Neural cell (in vitro differentiated cells): ENCODE measurements around the gene HAGHL. TPM values are rescaled to one million over a fixed set of nuclear protein-coding genes. Genes with fewer than 3 reads are reported as not detected.
"Not testable (repeated sequence)": the region's sequence is repeated elsewhere in the genome, so short reads cannot be mapped to it uniquely, and the experiment has no call there.

ENCODE experiments used
- H2AFZ ChIP-seq: fragments of 200-600, 300-800 bp; sonication (generic), shearing (Covaris generic); 2 replicates; pipeline ENCODE4 v1.6.0; 2014; ENCODE audit warnings: low read depth, mild to moderate bottlenecking, antibody characterized with exemption, low read length, moderate library complexity
- H3F3A ChIP-seq: fragments of 200-600 bp; shearing (Covaris generic); 2 replicates; pipeline ENCODE4 v1.6.1; 2016; ENCODE audit warnings: mild to moderate bottlenecking, moderate library complexity, mixed read lengths, antibody characterized with exemption, low read length; ENCODE audit not compliant: insufficient read depth, poor library complexity, severe bottlenecking
- H3K27ac ChIP-seq: fragments of 200-600, 300-800 bp; sonication (generic), shearing (Covaris generic); 2 replicates; pipeline ENCODE4 v1.5.1; 2014; ENCODE audit warnings: mild to moderate bottlenecking, low read length, moderate library complexity
- H3K27me3 ChIP-seq: fragments of 300-800, 200-600 bp; sonication (generic), shearing (Covaris generic); 2 replicates; pipeline ENCODE4 v1.6.0; 2014; ENCODE audit warnings: mild to moderate bottlenecking, low read depth, low read length, moderate library complexity; ENCODE audit not compliant: insufficient read depth
- H3K36me3 ChIP-seq: fragments of 300-800, 200-600 bp; sonication (generic), shearing (Covaris generic); 2 replicates; pipeline ENCODE4 v1.5.1; 2014; ENCODE audit warnings: mild to moderate bottlenecking, antibody characterized with exemption, low read length, moderate library complexity; ENCODE audit not compliant: insufficient read depth
- H3K4me2 ChIP-seq: fragments of 300-800, 200-600 bp; sonication (generic), shearing (Covaris generic); 2 replicates; pipeline ENCODE4 v1.6.0; 2014; ENCODE audit warnings: mild to moderate bottlenecking, low read length
- H3K4me3 ChIP-seq: fragments of 300-800, 200-600 bp; sonication (generic), shearing (Covaris generic); 2 replicates; pipeline ENCODE4 v1.5.1; 2014; ENCODE audit warnings: mild to moderate bottlenecking, low read length, moderate library complexity
- H3K79me2 ChIP-seq: fragments of 200-600 bp; shearing (Covaris generic); replicated peaks from 2 replicates; pipeline ENCODE4 v1.6.0; 2014; ENCODE audit warnings: mild to moderate bottlenecking, low read length, moderate library complexity; ENCODE audit not compliant: insufficient read depth
- H3K9ac ChIP-seq: fragments of 300-800, 200-600 bp; sonication (generic), shearing (Covaris generic); 2 replicates; pipeline ENCODE4 v1.6.1; 2016; ENCODE audit warnings: mild to moderate bottlenecking, low read length, mixed read lengths
- H3K9me2 ChIP-seq: fragments of 200-600 bp; shearing (Covaris generic); 2 replicates; pipeline ENCODE4 v1.6.1; 2016; ENCODE audit warnings: mild to moderate bottlenecking, low read length, mixed read lengths; ENCODE audit not compliant: insufficient read depth
- H3K9me3 ChIP-seq: fragments of 200-600, 300-800 bp; sonication (generic), shearing (Covaris generic); 2 replicates; pipeline ENCODE4 v1.6.1; 2016; ENCODE audit warnings: mild to moderate bottlenecking, mixed run types, low read length, moderate library complexity, mixed read lengths
- H4K20me1 ChIP-seq: fragments of 200-600 bp; shearing (Covaris generic); 2 replicates; pipeline ENCODE4 v1.6.1; 2016; ENCODE audit warnings: mild to moderate bottlenecking, mixed run types; ENCODE audit not compliant: insufficient read depth
- CTCF ChIP-seq: fragments of 450-650 bp; IDR thresholded peaks from 2 replicates; pipeline ENCODE4 v1.5.1; 2014; ENCODE audit warnings: antibody characterized with exemption, mild to moderate bottlenecking, moderate library complexity; ENCODE audit not compliant: poor library complexity, severe bottlenecking
- EP300 ChIP-seq: fragments of 450-650 bp; conservative IDR thresholded peaks from 2 replicates; pipeline ENCODE4 v1.6.1; 2014; ENCODE audit warnings: antibody characterized with exemption, mild to moderate bottlenecking, moderate library complexity; ENCODE audit not compliant: poor library complexity, severe bottlenecking
- EZH2 ChIP-seq: fragments of 200-600, 300-800 bp; shearing (Covaris generic), sonication (generic); IDR thresholded peaks from 2 replicates; pipeline ENCODE4 v1.6.1; 2014; ENCODE audit warnings: antibody characterized with exemption, low read length, borderline replicate concordance, mild to moderate bottlenecking; ENCODE audit not compliant: insufficient read depth, poor library complexity, severe bottlenecking
- MXI1 ChIP-seq: fragments of 450-650 bp; conservative IDR thresholded peaks from 2 replicates; pipeline ENCODE4 v1.6.1; 2014; ENCODE audit warnings: antibody characterized with exemption, mild to moderate bottlenecking; ENCODE audit not compliant: poor library complexity, severe bottlenecking
- POLR2AphosphoS5 ChIP-seq: IDR thresholded peaks from 2 replicates; pipeline ENCODE4 v1.6.1; 2012
- RAD21 ChIP-seq: fragments of 450-650 bp; conservative IDR thresholded peaks from 2 replicates; pipeline ENCODE4 v1.6.1; 2014; ENCODE audit warnings: antibody characterized with exemption, mild to moderate bottlenecking, moderate library complexity
- REST ChIP-seq: IDR thresholded peaks from 2 replicates; pipeline ENCODE4 v1.6.1; 2012; ENCODE audit warnings: borderline replicate concordance
- SMC3 ChIP-seq: fragments of 450-650 bp; conservative IDR thresholded peaks from 2 replicates; pipeline ENCODE4 v1.6.1; 2014; ENCODE audit warnings: antibody characterized with exemption, mild to moderate bottlenecking, moderate library complexity; ENCODE audit not compliant: poor library complexity
- TAF1 ChIP-seq: IDR thresholded peaks from 2 replicates; pipeline ENCODE4 v1.6.1; 2012; ENCODE audit warnings: low read depth
- polyA plus RNA-seq: library from polyadenylated mRNA; depleted of rRNA; stranded (reverse); fragments of >200 nt; gene quantifications from 2 replicates; pipeline ENCODE4 v1.2.3, GENCODE V29; 2014

Gene HAGHL
- polyA plus RNA-seq, 1 donor from 2014 or later = 28.3 TPM

- Histone ChIP-seq H4K20me1 (no peaks in the 10 kb centered on the region), H3K9me2 (no peaks in the 10 kb centered on the region), H2AFZ (no peak overlapping the region), H3K9me3 (no peaks in the 10 kb centered on the region), H3K4me3 (peak overlapping the region; percentile 91), H3K36me3 (no peaks in the 10 kb centered on the region), H3K4me2 (peak overlapping the region; percentile 98), H3K9ac (peak overlapping the region; percentile 85), H3K79me2 (peaks cover 6% of the 10 kb centered on the region), H3K27ac (peak overlapping the region; percentile 55), H3F3A (no peaks in the 10 kb centered on the region), H3K27me3 (peaks cover 2% of the 10 kb centered on the region)
- TF ChIP-seq REST = no peak
- TF ChIP-seq EP300 = no peak
- TF ChIP-seq CTCF = no peak
- no peak for TF ChIP-seq EZH2
- TF ChIP-seq SMC3 = no peak
- TF ChIP-seq TAF1 = no peak
- TF ChIP-seq RAD21 = no peak
- no peak for TF ChIP-seq MXI1
- TF ChIP-seq POLR2AphosphoS5 = no peak
Observed at GRCh38 chr16:689175-689897, 37.6 kb upstream of the HAGHL start.

- H3K27me3 ChIP-seq = peaks cover 19% of the 10 kb centered on the region
- not testable (repeated sequence) for H2AFZ ChIP-seq, H3K79me2 ChIP-seq, H3K9ac ChIP-seq, H3F3A ChIP-seq, H4K20me1 ChIP-seq, H3K9me2 ChIP-seq, H3K9me3 ChIP-seq, H3K36me3 ChIP-seq, H3K4me2 ChIP-seq, H3K27ac ChIP-seq, H3K4me3 ChIP-seq
Observed at GRCh38 chr16:691242-691641, 35.7 kb upstream of the HAGHL start.
